GM19240 (cell line): ENCODE data around the gene YARS1.
"Not testable (repeated sequence)": the region's sequence is repeated elsewhere in the genome, so short reads cannot be mapped to it uniquely, and the experiment has no call there.

Source experiments
- DNase-seq: peaks from one replicate; pipeline ENCODE4 v3.0.0; 2011; ENCODE audit warnings: low spot score; ENCODE audit not compliant: insufficient read length

Gene YARS1

GRCh38 chr1:32817815-32818786 lies 943 bp upstream of the YARS1 start:
- no peak for DNase-seq

DNA sequence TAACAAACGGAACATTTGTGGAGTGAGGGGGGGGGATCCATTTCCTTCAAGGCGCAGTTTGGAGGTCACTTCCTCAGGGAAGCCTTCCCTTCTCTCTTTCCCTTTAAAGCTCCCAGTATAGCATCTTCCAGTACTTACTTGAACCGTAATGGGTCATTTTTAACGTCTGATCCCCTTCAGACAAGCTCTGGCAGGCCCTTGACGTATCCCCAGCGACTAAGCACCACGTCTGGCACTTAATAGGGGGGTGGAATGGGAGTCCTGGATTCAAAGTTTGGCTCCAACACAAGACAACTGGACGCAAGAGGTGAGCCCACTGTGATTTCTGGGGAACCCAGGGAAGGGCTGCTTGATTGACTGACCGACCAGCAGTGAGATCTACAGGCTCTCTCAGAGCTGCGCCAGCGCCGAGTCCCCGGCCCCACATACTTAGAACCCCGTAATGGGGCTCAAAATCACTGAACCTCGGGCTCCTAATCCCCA lies 441 bp downstream of the YARS1 start:
- no peak for DNase-seq

- no peak for DNase-seq
Observed at GRCh38 chr1:32813941-32814739, 3.0 kb downstream of the YARS1 start.

- DNase-seq, result no peak
Observed at GRCh38 chr1:32811917-32812316, 5.2 kb downstream of the YARS1 start.

- DNase-seq, result no peak
Observed at GRCh38 chr1:32811265-32811664, 5.9 kb downstream of the YARS1 start.

DNA sequence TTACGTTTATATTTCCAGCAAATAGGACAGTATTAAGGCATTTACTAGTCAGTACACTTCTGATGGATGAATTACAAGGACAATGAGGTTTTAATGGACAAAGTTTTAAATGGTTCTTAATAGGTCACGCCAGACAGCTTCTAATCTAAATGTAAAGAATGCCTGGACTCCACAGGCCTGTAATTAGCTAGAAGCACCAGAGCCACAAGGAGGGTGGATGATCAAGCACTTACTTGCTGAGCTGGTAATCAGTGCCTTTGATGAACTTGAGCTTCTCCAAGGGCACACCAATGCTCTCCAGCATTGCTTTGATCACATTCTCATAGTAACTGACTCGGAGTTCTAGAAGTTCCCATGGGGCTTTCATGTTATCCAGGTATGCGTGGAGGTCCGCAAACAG lies 6.8 kb downstream of the YARS1 start:
- no peak for DNase-seq

DNA sequence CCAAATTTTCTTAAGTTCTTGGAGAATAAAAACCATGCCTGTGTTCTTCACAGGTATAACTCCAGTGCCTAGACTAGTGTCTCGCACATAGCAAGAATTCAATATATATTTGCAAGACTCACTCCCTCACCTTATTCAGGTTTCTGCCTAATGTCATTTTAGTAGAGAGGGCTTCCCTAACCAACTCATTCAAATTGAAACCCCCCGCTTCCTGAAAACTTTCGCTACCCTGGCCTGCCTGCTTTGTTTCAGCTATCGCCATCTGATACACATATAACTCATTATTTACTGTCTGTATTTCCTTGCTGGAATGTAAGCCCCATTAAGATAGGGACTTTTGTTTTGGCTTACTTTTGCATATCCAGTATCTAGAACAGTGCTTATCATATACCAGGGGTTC lies 8.6 kb downstream of the YARS1 start:
- no peak for DNase-seq

GRCh38 chr1:32806910-32807523 lies 10.1 kb downstream of the YARS1 start:
- DNase-seq, result no peak

GRCh38 chr1:32806290-32806689 lies 10.9 kb downstream of the YARS1 start:
- no peak for DNase-seq

DNA sequence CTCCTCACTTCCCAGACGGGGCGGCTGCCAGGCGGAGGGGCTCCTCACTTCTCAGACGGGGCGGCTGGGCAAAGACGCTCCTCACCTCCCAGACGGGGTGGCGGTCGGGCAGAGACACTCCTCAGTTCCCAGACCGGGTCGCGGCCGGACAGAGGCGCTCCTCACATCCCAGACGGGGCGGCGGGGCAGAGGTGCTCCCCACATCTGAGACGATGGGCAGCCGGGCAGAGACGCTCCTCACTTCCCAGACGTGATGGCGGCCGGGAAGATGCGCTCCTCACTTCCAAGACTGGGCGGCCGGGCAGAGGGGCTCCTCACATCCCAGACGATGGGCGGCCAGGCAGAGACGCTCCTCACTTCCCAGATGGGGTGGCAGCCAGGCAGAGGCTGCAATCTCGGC lies 12.7 kb downstream of the YARS1 start:
- DNase-seq, result not testable (repeated sequence)

- DNase-seq, result no peak
Observed at GRCh38 chr1:32801096-32801715, 16.0 kb downstream of the YARS1 start.

DNA sequence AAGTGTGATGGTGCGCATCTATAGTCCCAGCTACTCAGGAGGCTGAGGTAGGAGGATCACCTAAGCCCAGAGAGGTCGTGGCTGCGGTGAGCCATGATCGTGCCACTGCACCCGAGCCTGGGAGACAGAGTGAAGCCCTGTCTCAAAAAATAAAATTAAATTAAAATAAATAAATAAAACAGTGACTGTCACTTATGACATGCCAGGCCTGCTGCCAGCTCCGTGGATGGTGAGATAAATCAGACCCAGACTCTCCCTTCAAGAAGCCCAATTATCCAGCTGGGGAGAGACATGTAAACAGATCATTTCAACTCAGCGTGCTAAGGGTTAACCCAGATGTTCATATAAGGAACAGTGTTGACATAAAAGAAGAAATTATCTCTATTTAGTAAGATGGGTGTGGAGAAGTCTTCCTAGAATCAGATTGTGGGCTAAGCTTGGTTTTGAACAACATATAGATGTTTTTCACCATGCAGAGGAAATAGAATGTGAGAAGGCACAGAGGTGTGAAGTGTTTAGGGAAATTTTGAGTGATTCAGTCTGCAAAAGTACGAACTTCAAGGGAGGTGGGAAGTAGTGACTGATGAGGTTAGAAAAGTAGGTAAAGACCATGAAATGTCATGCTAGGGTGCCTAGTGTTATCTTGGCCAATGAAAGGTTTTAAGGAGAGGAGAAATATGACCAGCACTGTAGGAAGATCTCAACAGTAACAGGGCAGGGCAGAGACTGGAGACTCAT lies 18.3 kb downstream of the YARS1 start:
- DNase-seq, result no peak

- DNase-seq, result no peak
Observed at GRCh38 chr1:32798191-32798590, 19.0 kb downstream of the YARS1 start.

- no peak for DNase-seq
Observed at GRCh38 chr1:32797456-32797855, 19.7 kb downstream of the YARS1 start.

GRCh38 chr1:32795763-32796162 lies 21.4 kb downstream of the YARS1 start:
- DNase-seq, result not testable (repeated sequence)

DNA sequence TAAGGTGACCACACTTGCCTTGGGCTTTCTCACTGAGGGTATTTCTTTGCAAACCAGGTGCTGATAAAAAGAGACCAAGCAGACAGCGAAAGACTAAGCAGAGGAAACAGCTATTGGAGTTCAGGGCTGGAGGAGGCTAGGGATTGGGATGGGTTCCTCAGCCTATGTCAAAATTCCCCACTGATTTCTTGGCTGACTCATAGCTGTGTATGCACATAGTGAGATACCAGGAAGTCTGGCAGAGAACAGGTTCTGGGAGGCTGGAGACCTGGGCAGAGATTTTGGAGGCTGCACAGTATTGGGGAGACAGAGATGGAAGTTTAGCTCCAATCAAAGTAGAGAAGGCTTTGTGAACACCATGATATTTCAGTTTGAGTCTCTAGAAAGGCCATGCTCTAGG lies 25.3 kb downstream of the YARS1 start:
- DNase-seq, result no peak

- DNase-seq, result not testable (repeated sequence)
Observed at GRCh38 chr1:32789356-32789755, 27.8 kb downstream of the YARS1 start.

GRCh38 chr1:32786856-32787255 lies 30.3 kb downstream of the YARS1 start:
- DNase-seq, result no peak

DNA sequence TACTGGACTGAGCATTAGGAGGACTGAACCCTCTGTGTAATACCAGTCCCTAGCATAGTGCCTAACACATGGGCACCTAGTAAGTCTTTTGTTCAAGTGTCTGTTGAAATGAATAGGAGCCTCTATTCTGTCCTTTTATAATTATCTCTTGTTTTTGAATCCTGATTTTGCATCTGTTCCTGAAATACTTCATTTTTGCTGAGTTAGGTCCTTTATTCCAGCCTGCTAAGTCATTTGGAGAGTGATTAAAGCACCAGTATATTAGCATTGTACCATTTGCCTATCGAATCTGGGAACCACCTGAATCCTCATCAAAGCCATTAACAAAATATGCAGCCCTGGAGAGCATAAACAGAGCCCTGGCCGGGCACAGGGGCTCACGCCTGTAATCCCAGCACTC lies 32.3 kb downstream of the YARS1 start:
- no peak for DNase-seq

DNA sequence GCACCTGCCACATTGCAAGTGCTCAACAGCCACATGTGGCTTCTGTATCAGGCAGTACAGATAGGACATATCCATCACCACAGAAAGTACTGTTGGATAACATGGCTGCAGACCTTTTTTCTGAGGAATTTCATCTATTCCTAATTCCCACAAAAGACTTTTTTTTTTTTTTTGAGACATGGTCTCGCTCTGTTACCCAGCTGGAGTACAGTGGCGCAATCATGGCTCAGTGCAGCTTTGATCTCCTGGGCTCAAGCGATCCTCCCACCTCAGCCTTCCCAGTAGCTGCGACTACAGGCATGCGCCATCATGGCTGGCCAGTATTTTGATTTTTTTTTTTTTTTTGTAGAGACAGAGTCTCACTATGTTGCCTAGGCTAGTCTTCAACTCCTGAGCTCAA lies 33.3 kb downstream of the YARS1 start:
- DNase-seq, result no peak

DNA sequence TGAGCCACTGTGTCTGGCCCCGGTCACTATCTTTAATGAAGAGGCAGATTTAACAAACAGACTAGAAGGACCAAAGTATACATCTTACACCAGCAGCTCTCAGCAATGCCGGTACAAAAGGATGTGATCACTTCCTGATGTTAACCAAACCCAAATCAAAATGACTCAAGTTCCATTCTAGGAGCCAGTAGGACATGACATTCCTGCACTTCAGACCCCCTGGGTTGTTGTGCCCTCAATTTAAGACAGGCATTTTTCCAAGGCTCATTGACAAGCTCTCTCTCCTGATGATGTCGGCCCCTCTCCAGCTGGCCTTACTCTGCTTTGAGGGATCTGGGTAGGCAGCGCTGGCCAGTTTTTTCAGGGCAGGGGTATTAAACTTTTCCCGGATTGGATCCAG lies 35.1 kb downstream of the YARS1 start:
- DNase-seq, result no peak
